Caco-2 (cell line): ENCODE results near the gene RSPH1. TPM values are rescaled to one million over a fixed set of nuclear protein-coding genes. Genes with fewer than 3 reads are reported as not detected.

Experiments used
- BruUV-seq: library from RNA; stranded (reverse); fragments of 400-500 nt; replicated peaks from 2 replicates; lab custom pipeline; 2021; lab: Mats Ljungman, UMichigan
- CTCF ChIA-PET: fragments of 300-600 bp; sonication (Branson Sonifier 250); formaldehyde crosslinking; loops from one replicate; lab custom pipeline; 2022; ENCODE audit warnings: antibody characterized with exemption; lab: Charles Lee
- POLR2A ChIA-PET: fragments of 300-600 bp; sonication (Branson Sonifier 250); formaldehyde crosslinking; loops from one replicate; lab custom pipeline; 2022; ENCODE audit warnings: antibody characterized with exemption; lab: Charles Lee
- DNase-seq, 2 experiments: peaks; one replicate each; pipeline versions ENCODE4 v3.0.0 to v3.0.0-alpha.2; 2020 to 2022
- H3K27me3 ChIP-seq: replicated peaks from 2 replicates; pipeline ENCODE4 v1.6.0; 2011; ENCODE audit warnings: low read length; ENCODE audit not compliant: control insufficient read depth, insufficient read depth
- H3K36me3 ChIP-seq: 2 replicates; pipeline ENCODE4 v1.5.1; 2011; ENCODE audit warnings: low read length; ENCODE audit not compliant: control insufficient read depth, insufficient read depth
- H3K4me1 ChIP-seq: fragments of 250-450 bp; sonication (Bioruptor Pico); 2 replicates; pipeline ENCODE4 v1.5.1; 2020; ENCODE audit warnings: mild to moderate bottlenecking
- H3K4me3 ChIP-seq: 2 replicates; pipeline ENCODE4 v1.5.1; 2011; ENCODE audit warnings: low read depth, mild to moderate bottlenecking, control low read depth, low read length
- H3K9me3 ChIP-seq: fragments of 250-450 bp; sonication (Bioruptor Pico); 2 replicates; pipeline ENCODE4 v1.5.1; 2020; ENCODE audit warnings: mild to moderate bottlenecking, moderate library complexity
- H3K27ac Mint-ChIP-seq: one replicate; pipeline ENCODE4 v1.8.0; 2022; ENCODE audit warnings: mixed read lengths; ENCODE audit not compliant: unreplicated experiment
- H3K27me3 Mint-ChIP-seq: one replicate; pipeline ENCODE4 v1.8.0; 2022; ENCODE audit warnings: mixed read lengths; ENCODE audit not compliant: insufficient read depth, unreplicated experiment
- H3K36me3 Mint-ChIP-seq: one replicate; pipeline ENCODE4 v1.8.0; 2022; ENCODE audit warnings: mild to moderate bottlenecking, mixed read lengths; ENCODE audit not compliant: insufficient read depth, unreplicated experiment
- H3K4me1 Mint-ChIP-seq: one replicate; pipeline ENCODE4 v1.8.0; 2022; ENCODE audit warnings: low read depth, mixed read lengths; ENCODE audit not compliant: unreplicated experiment
- H3K4me3 Mint-ChIP-seq: one replicate; pipeline ENCODE4 v1.8.0; 2022; ENCODE audit warnings: mild to moderate bottlenecking, moderate library complexity, mixed read lengths; ENCODE audit not compliant: unreplicated experiment
- H3K9me3 Mint-ChIP-seq: one replicate; pipeline ENCODE4 v1.8.0; 2022; ENCODE audit warnings: mixed read lengths; ENCODE audit not compliant: unreplicated experiment
- CTCF ChIP-seq, 2 experiments: fragments of 200-600 bp in 1 of 2; IDR thresholded peaks; 1 replicate in 1 of 2; 2 replicates in 1 of 2; pipeline versions ENCODE4 v1.5.1 to v1.8.0; 2011 to 2022; ENCODE audit warnings: antibody characterized with exemption in 1 of 2, control low read depth in 1 of 2, inconsistent platforms in 1 of 2, low read depth in 1 of 2, low read length in 1 of 2, mild to moderate bottlenecking in 1 of 2, moderate library complexity in 1 of 2; ENCODE audit not compliant: insufficient read depth in 1 of 2, severe bottlenecking in 1 of 2, unreplicated experiment in 1 of 2
- intact Hi-C: fragments of 100-400 bp; cut with micrococcal nuclease; formaldehyde crosslinking; loops from one replicate; pipeline ENCODE4 v1.10.0; 2022; ENCODE audit not compliant: unreplicated experiment
- total RNA-seq: library from RNA; stranded (reverse); gene quantifications from 2 replicates; pipeline ENCODE4 v1.2.3, GENCODE V29; 2022

RSPH1 gene
- total RNA-seq, 1 experiment from 2014 or later: 0.23 TPM

DNA sequence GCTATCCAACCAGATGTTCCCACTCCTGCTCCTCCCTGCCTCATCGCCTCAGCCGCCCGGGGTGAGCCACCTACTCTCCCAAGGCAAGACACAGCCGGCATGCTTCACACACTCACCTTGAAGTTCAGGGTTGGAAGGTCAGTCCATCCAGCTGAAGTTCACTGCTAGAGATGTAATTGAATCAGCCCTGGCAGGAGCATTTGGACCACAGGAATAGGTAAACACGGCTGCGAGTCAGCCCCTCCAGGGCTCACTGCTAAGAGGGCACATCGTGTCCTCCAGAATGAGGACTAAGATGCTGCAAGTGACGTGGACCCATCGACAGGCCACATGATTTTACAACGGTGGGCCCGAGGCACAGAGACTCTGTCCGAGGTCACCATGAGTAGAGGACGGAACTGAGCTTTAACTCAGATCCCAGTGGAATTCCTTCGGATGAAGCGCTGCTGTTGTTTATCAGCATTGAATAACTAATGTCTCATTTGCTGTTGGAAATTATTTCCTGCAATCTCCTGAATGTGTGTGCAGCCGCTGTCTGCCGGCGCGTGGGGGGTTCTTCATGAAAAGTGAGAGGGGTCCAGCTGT is 41.9 kb downstream of the RSPH1 start:
- no peak for TF ChIP-seq CTCF (IDR thresholded peaks at IDR 0.05; ENCODE audit: insufficient read depth in 1 of 2, low read depth in 1 of 2, low read length in 1 of 2, severe bottlenecking in 1 of 2, unreplicated experiment in 1 of 2)
- no peak for DNase-seq
- Histone ChIP-seq H3K27me3 (no peaks in the 10 kb centered on the region), H3K4me3 (no peak overlapping the region), H3K36me3 (no peaks in the 10 kb centered on the region), H3K9me3 (no peaks in the 10 kb centered on the region), H3K4me1 (peaks cover 9% of the 10 kb centered on the region)
- Mint-ChIP-seq H3K27me3 (no peaks in the 10 kb centered on the region), H3K4me3 (no peak overlapping the region), H3K27ac (no peak overlapping the region), H3K9me3 (no peaks in the 10 kb centered on the region), H3K36me3 (no peaks in the 10 kb centered on the region), H3K4me1 (peaks cover 18% of the 10 kb centered on the region)
- CTCF ChIA-PET: no interaction called here
- BruUV-seq: no TSS peak
- POLR2A ChIA-PET: no interaction called here
- intact Hi-C loops: loop anchor here (5.0 kb wide), 2 partner anchors 83 to 122 kb away; no protein-coding TSS in a partner anchor

GRCh38 chr21:42453224-42453985 is 42.6 kb downstream of the RSPH1 start:
- TF ChIP-seq CTCF (IDR thresholded peaks at IDR 0.05; ENCODE audit: insufficient read depth in 1 of 2, low read depth in 1 of 2, low read length in 1 of 2, severe bottlenecking in 1 of 2, unreplicated experiment in 1 of 2): no peak
- Mint-ChIP-seq H3K9me3 (no peaks in the 10 kb centered on the region), H3K4me1 (peaks cover 14% of the 10 kb centered on the region), H3K4me3 (no peak overlapping the region), H3K36me3 (no peaks in the 10 kb centered on the region), H3K27me3 (no peaks in the 10 kb centered on the region), H3K27ac (no peak overlapping the region)
- H3K36me3 ChIP-seq: no peaks in the 10 kb centered on the region
- ChIA-PET POLR2A (no interaction called here), CTCF (no interaction called here)
- no peak overlapping the region for H3K4me3 ChIP-seq
- no peak for DNase-seq
- BruUV-seq: no TSS peak
- H3K27me3 ChIP-seq: no peaks in the 10 kb centered on the region
- H3K9me3 ChIP-seq: no peaks in the 10 kb centered on the region
- H3K4me1 ChIP-seq: peaks cover 2% of the 10 kb centered on the region
- intact Hi-C loops: loop anchor here (5.0 kb wide), 2 partner anchors 84 to 121 kb away; no protein-coding TSS in a partner anchor

GRCh38 chr21:42452401-42453223 is 43.4 kb downstream of the RSPH1 start:
- H3K9me3 Mint-ChIP-seq: no peaks in the 10 kb centered on the region
- TF ChIP-seq CTCF (IDR thresholded peaks at IDR 0.05; ENCODE audit: insufficient read depth in 1 of 2, low read depth in 1 of 2, low read length in 1 of 2, severe bottlenecking in 1 of 2, unreplicated experiment in 1 of 2): no peak
- no TSS peak for BruUV-seq
- Histone ChIP-seq H3K4me3 (no peak overlapping the region), H3K36me3 (no peaks in the 10 kb centered on the region), H3K9me3 (no peaks in the 10 kb centered on the region), H3K27me3 (no peaks in the 10 kb centered on the region), H3K4me1 (no peaks in the 10 kb centered on the region)
- no peak overlapping the region for H3K27ac Mint-ChIP-seq
- ChIA-PET POLR2A (no interaction called here), CTCF (no interaction called here)
- intact Hi-C loops: loop anchor here (5.0 kb wide), 2 partner anchors 85 to 120 kb away; no protein-coding TSS in a partner anchor
- H3K36me3 Mint-ChIP-seq: no peaks in the 10 kb centered on the region
- H3K4me3 Mint-ChIP-seq: no peak overlapping the region
- no peaks in the 10 kb centered on the region for H3K27me3 Mint-ChIP-seq
- no peak for DNase-seq
- peaks cover 11% of the 10 kb centered on the region for H3K4me1 Mint-ChIP-seq
